GM12864 (cell line): ENCODE results near the gene FUOM.

Experiments used
- DNase-seq: peaks from one replicate; pipeline ENCODE4 v3.0.0-alpha.2; 2011; ENCODE audit warnings: low read depth
- H3K4me3 ChIP-seq: 2 replicates; pipeline ENCODE4 v1.5.1; 2011; ENCODE audit warnings: mild to moderate bottlenecking, low read depth, low read length, control low read depth
- CTCF ChIP-seq: IDR thresholded peaks from 2 replicates; pipeline ENCODE4 v1.5.1; 2011; ENCODE audit warnings: low read depth, mild to moderate bottlenecking, moderate library complexity, low read length, control low read depth, inconsistent platforms; ENCODE audit errors: missing control alignments

Gene FUOM

GRCh38 chr10:133308421-133309099 is 49.3 kb downstream of the FUOM start, which contains the start of the genes TUBGCP2 and ZNF511:
TUBGCP2 (minus strand) TSS chr10:133308872; CDS start chr10:133302941, 5,931 bp downstream.
ZNF511 (plus strand) TSS chr10:133308914; CDS start chr10:133308944, 30 bp downstream.
- peak within 1 kb of the TSS; percentile 80 for H3K4me3 ChIP-seq
- DNase-seq, result peak; percentile 35
- TF ChIP-seq CTCF, result peak; percentile 33

- peak; percentile 68 for DNase-seq
- peak overlapping the region; percentile 80 for H3K4me3 ChIP-seq
- TF ChIP-seq CTCF, result peak; percentile 84
These were observed 49.9 kb downstream of the FUOM start for GRCh38 chr10:133307776-133308420.

GRCh38 chr10:133306941-133307379 is 50.9 kb downstream of the FUOM start:
- DNase-seq, result no peak
- no peak for TF ChIP-seq CTCF
- no peak overlapping the region for H3K4me3 ChIP-seq

- no peak overlapping the region for H3K4me3 ChIP-seq
- TF ChIP-seq CTCF, result no peak
- DNase-seq, result no peak
These were observed 51.7 kb downstream of the FUOM start for GRCh38 chr10:133306097-133306476.
